Stimulated activated CD4-positive, alpha-beta T cell treated with anti-CD3 and anti-CD28 coated beads, Interleukin-4, amount 100 ng/mL, for 24 hours (primary cell): ENCODE measurements around the gene CCDC92.

ENCODE experiments used
- DNase-seq: peaks from one replicate; pipeline ENCODE4 v3.0.0-alpha.2; 2020

The CCDC92 gene

GRCh38 chr12:123972457-123973401, at the start of gene CCDC92, which contains the start of gene ZNF664:
Gene CCDC92, minus strand, starts transcription at chr12:123972831. Its CDS starts 28,526 bp downstream, at chr12:123944305.
Gene ZNF664, plus strand, starts transcription at chr12:123973215. Its CDS starts 38,930 bp downstream, at chr12:124012145.
- DNase-seq = peak; percentile 94

- DNase-seq = no peak
Measured at GRCh38 chr12:124022161-124022560, 49.5 kb upstream of the CCDC92 start.

- DNase-seq = no peak
Measured at GRCh38 chr12:124021007-124021406, 48.4 kb upstream of the CCDC92 start.

GRCh38 chr12:124020514-124020949, 47.9 kb upstream of the CCDC92 start:
- DNase-seq = no peak

- no peak for DNase-seq
Measured at GRCh38 chr12:124019115-124019514, 46.5 kb upstream of the CCDC92 start.

GRCh38 chr12:124018539-124018938, 45.9 kb upstream of the CCDC92 start:
- no peak for DNase-seq

- DNase-seq = no peak
Measured at GRCh38 chr12:124017064-124017463, 44.4 kb upstream of the CCDC92 start.

GRCh38 chr12:124015494-124016461, 43.1 kb upstream of the CCDC92 start:
- no peak for DNase-seq

- no peak for DNase-seq
Measured at GRCh38 chr12:124013073-124013472, 40.4 kb upstream of the CCDC92 start.

- DNase-seq = no peak
Measured at GRCh38 chr12:124011435-124012115, 38.9 kb upstream of the CCDC92 start.

GRCh38 chr12:124010687-124011086, 38.1 kb upstream of the CCDC92 start:
- DNase-seq = no peak

GRCh38 chr12:124009781-124010180, 37.1 kb upstream of the CCDC92 start:
- DNase-seq = no peak

- no peak for DNase-seq
Measured at GRCh38 chr12:124008595-124008994, 36.0 kb upstream of the CCDC92 start.

- no peak for DNase-seq
Measured at GRCh38 chr12:124007826-124008570, 35.4 kb upstream of the CCDC92 start.

GRCh38 chr12:124006846-124007713, 34.4 kb upstream of the CCDC92 start:
- no peak for DNase-seq

- DNase-seq = no peak
Measured at GRCh38 chr12:124006085-124006845, 33.6 kb upstream of the CCDC92 start.

- no peak for DNase-seq
Measured at GRCh38 chr12:124004233-124004875, 31.7 kb upstream of the CCDC92 start.

- no peak for DNase-seq
Measured at GRCh38 chr12:124002654-124003053, 30.0 kb upstream of the CCDC92 start.

- no peak for DNase-seq
Measured at GRCh38 chr12:124002021-124002644, 29.5 kb upstream of the CCDC92 start.
